ENCODE measurements around the gene TPRN.

DNA sequence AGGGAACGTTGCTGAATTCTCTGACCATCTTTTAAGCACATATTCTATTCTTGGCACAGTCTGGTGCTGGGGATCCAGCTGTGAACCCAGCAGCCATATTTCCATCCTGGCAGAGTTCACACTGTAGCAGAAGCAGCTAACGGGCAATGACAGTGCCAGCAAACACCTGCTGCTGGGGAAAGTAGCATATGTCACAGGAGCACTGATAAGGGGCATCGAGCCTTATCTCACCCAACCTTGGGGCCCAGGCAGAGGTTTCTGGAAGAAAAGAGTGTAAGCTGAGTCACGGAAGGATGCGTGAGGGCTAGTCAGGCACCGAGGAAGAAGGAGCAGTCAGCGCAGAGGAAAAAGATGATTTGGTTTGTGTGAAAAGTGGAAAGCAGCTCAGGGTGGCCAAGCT is 6.1 kb upstream of the TPRN start:
- TF ChIP-seq, protein P1, sequence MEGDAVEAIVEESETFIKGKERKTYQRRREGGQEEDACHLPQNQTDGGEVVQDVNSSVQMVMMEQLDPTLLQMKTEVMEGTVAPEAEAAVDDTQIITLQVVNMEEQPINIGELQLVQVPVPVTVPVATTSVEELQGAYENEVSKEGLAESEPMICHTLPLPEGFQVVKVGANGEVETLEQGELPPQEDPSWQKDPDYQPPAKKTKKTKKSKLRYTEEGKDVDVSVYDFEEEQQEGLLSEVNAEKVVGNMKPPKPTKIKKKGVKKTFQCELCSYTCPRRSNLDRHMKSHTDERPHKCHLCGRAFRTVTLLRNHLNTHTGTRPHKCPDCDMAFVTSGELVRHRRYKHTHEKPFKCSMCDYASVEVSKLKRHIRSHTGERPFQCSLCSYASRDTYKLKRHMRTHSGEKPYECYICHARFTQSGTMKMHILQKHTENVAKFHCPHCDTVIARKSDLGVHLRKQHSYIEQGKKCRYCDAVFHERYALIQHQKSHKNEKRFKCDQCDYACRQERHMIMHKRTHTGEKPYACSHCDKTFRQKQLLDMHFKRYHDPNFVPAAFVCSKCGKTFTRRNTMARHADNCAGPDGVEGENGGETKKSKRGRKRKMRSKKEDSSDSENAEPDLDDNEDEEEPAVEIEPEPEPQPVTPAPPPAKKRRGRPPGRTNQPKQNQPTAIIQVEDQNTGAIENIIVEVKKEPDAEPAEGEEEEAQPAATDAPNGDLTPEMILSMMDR (conservative IDR thresholded peaks at IDR 0.05; ENCODE audit: low read depth in 2 of 2) = no peak
- TF ChIP-seq EZH2 (IDR thresholded peaks at IDR 0.05; ENCODE audit: low read depth, unreplicated experiment) (no peak), ZNF331 (CRISPR knock-in tag; IDR thresholded peaks at IDR 0.05; ENCODE audit: low read depth) (no peak)

Data from GM23338 (cell line).